GM18907 (cell line): ENCODE results near the gene AUTS2.

Source experiments
- ATAC-seq: cut with Tn5 transposase; IDR thresholded peaks from one replicate; pipeline ENCODE4 v1.9.1; 2021; ENCODE audit warnings: mild to moderate bottlenecking, moderate library complexity; ENCODE audit not compliant: unreplicated experiment

Gene AUTS2

DNA sequence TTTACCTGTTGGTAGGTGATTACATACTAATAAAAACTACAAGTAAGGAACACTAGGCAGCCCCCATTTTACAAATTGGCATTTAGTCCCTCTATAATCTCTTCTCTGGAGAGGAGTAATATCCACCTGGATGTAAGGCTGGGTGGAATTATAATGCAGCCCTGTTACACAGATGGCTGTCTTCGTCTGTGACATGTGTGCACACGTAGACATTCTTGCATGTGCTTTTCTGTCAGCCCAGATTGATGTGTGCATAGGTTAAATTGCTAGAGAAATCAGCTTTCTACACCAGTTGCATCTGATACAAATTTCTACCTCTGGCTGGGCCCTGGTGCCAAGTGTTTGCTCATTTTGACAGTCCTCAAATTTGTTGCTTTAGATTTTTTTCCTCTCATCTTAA is 715.9 kb downstream of the AUTS2 start:
- ATAC-seq = no peak

- ATAC-seq = no peak
Observed at GRCh38 chr7:70316745-70317144, 718.5 kb downstream of the AUTS2 start.

DNA sequence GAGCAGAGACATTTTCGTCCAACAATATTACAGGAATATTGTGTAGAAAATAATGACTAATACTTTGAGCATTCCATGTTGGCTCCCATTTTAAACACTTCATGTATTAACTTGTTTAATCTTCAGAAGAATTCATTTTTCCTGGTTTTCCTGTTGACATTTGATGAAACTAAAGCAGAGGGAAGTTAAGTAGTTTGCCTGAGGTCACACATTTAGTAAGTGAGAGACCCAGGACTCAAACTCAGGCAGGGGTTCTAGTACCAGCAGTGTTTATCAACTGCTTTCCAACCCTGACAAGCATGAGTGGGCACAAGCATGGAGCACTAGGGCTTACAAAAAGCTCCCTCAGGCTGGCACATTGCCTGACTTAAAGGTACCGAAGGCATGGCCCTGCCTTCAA is 719.1 kb downstream of the AUTS2 start:
- ATAC-seq = no peak

DNA sequence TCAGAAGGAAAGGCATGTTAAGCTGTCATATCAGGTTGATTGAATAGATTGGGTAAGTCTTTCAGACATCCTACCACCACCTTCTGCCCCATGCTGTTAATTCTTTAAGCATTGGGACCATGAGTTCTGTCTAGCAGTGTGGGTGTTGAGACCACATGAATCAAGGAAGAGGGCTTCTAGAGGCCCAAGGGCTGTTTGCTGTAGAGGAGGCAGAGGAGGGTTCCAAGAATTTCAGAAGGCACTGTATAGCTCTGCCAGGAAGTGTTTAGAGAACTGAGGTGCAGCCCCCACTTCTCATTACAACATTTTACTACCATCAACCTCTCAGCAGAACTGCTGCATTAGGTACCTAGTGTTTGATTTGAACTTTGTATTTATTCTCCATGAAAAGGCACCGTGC is 720.2 kb downstream of the AUTS2 start:
- no peak for ATAC-seq

GRCh38 chr7:70319057-70319456 is 720.8 kb downstream of the AUTS2 start:
- ATAC-seq = no peak

DNA sequence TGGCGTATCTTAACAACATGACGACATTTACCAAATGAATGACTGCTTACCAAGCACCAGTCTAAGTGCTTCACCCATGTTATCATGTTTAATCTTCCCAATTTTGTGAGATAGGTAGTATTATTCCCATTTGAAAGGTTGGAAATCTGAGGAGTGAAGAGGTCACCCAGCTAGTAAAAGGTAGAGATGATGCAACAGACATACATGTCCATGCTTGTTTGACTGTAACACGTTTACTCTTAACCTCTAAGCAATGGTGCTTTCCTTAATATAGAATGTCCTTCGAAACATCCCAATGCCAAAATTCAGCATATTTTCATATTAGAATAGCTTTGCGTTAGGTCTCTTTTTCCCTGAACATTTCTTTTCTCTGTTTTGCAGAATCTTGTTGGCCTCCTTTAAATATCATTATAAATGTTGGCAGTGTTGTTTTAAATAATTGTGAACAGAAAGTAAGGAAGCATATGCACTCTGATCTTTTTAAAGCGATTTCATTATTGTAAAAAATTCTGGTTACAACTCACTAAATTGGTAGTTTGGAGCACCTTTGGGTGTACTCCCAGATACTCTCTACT is 722.8 kb downstream of the AUTS2 start:
- ATAC-seq = no peak

DNA sequence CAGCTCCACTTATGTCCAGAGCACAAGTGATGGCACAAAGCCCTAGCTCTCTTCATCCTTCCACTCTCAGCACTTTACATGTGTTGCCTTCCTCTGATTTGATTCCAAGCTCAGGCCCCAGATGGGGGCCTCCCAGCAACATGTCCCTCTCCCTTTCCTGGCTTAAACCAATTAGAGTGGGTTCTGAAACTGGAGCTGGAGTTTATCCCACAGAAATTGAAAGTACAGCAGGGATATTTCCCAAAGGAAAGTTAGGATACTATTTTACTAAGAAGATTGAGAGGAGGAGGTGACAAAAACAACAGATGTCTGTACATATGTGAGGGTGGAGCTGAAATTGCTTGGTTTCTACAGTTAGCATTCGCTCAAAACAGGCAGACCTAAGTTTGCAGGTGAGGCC is 724.6 kb downstream of the AUTS2 start:
- no peak for ATAC-seq

DNA sequence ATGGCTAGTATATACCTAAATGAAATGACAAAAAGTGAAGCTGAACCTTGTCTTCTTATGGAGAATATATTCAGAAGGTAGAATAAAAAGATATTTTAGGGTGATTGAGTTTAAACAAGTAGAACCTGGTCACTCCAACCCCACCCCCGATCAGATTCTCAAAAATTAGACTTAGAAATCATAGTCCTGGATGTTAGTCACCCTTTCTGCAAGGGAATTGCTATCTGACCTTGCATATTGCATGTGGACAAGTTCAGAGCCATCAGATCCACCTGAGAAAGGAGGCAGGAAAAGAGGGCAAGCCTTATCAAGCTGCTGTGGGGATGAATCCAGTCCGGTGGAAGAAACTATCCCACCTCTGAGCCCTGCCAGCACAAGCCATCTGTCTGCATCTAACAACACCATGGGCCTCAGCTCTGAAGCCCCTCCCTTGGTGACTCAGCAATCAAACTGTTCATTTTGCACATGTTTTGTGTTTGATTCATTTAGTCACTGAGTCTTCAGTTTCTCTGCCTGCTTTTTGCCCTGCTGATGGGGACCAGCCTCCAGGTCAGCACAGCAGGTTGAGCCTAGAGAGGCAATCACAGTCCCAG is 727.3 kb downstream of the AUTS2 start:
- no peak for ATAC-seq

- ATAC-seq = no peak
Observed at GRCh38 chr7:70334295-70334694, 736.0 kb downstream of the AUTS2 start.

DNA sequence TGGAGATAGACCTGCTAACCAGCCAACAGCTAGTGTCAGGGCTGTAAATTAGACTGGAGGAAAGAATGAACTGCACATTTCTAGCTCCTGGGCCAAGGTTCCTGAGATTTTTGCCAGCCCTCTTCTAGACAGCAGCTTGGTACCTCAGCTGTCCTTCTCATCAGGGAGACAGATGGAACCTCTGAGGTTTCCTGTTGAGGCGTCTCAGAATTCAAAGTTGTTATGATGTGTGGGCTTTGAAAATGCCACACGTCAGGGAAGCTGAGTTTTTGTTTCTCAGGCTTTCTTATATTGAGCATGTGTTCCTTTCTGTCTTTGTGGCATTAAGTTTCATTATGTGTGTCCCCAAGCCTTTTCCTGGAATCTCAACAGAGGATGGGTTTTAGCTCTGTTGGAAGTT is 736.6 kb downstream of the AUTS2 start:
- no peak for ATAC-seq

GRCh38 chr7:70336536-70336935 is 738.3 kb downstream of the AUTS2 start:
- ATAC-seq = no peak

GRCh38 chr7:70338015-70338414 is 739.7 kb downstream of the AUTS2 start:
- ATAC-seq = no peak

GRCh38 chr7:70340236-70340635 is 742.0 kb downstream of the AUTS2 start:
- ATAC-seq = no peak

GRCh38 chr7:70341446-70341845 is 743.2 kb downstream of the AUTS2 start:
- no peak for ATAC-seq

- no peak for ATAC-seq
Observed at GRCh38 chr7:70343519-70343918, 745.2 kb downstream of the AUTS2 start.

DNA sequence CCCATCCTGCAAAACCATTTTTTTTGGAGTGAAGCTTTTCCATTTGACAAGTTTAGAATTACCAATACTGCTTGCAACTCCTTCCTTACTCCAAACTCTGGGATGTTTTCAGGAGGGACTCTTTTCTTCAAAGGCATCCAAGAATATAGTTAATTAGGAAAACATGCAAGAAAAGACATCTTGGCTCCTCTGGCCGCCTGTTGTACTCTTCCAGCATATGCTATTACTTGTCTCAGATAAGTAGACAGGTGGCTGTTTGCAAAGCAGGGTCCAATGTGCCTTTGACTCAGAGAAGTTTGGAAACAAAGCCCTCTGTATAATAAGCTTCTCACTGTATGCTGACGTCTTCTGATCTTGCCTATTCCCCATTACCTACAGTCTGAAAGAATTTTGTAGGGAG is 746.5 kb downstream of the AUTS2 start:
- ATAC-seq = no peak

DNA sequence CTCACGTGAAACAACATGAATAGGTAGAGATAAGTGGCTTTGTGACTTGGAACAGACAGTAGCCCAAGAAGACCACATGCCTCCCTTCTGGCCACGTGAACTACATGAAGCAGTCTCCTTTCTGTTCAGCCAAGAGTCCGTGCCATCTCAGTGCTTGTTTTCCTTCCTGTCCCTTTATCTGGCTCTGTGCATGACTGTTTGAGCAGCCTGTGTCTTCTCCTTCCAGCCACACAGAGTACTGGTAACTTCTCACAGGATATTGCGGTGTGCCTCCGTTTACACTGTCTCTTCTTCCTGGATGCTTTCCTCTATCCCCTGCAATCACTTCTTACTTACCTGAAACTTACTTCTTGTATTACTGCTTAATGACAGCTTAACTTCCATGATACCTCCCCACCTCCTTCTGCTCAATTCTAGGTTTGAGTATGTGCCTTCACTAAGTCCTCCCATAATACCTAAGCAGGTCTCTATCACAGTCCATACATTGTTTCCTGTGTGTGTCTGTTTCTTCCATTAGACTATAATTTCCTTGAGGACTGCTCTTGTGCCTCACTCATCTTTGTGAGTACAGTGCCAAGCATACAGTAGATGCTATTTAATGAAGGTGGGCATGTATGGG is 748.7 kb downstream of the AUTS2 start:
- no peak for ATAC-seq

GRCh38 chr7:70347463-70348254 is 749.4 kb downstream of the AUTS2 start:
- ATAC-seq = peak; percentile 99

DNA sequence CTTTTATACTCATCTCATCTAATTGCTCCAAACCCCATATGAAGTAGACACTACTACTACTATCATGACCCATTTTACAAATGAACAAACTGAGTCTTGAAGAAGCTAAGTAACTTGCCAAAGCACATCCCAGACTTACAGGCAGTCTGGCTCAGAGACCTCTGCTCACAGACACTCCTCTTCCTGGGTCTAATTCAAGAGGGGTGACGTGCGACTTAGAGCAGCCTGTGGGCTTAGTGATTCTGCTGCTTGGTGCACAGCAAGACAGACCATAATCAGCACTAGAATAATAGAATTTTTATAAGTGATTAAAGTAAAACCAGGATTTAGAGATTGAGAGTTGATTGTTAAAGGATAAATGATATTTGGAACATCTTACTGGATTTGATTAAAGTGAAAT is 750.8 kb downstream of the AUTS2 start:
- no peak for ATAC-seq

DNA sequence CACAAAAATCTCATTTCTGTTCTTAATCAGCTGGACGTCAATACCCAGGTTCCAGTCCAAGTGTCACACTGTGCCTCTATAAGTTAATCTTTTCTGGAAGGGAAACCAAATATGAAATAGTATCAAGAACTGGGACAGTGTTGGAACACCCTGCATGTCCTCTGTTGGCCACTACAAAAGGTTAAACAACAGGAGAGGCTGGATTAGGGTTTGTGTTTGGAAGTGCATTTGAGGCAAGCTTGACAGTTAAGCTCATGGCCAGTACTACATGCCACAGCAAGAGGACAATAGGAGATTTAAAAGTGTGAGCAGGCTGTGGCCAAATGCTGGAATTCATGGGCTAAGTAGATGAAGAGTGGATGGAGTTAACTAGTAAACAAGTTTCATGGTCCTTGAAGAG is 751.5 kb downstream of the AUTS2 start:
- no peak for ATAC-seq

DNA sequence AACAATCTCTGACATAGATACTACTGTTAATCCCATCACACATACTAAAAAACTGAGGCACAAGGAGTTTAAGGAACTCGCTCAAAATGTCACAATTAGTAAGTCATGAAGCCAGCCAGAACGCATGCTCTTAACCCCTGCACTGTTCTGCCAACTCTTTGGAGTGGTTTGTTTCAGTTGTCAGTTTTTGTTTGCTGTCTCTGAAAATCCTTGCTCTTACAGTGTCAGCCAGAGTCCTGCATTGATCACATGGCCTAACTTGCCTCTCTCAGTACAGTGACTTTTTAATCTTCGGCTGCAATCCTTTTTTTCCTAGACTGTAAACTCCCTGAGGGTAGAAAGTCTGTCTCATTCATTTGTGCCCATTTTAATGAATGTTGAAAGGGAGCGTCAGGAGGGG is 753.8 kb downstream of the AUTS2 start:
- ATAC-seq = no peak

DNA sequence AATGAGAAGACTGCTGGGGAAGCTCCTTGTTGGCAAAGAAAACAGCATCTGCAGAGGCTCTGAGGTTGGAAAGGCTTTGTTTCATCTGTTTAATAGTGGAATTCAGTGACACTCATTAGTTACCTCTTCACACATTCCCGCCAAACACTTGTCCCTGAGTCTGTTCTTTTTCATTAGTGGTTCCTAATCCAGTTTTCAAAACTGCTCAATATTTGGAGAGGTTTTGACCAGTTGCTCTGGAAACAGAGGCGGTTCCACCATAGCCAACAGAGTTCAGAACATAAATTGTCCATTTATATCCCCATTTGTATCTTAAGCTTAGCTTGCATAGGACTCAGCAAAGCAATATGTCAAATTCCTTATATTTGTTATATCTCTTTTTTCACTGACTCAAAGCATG is 754.6 kb downstream of the AUTS2 start:
- ATAC-seq = no peak
